Neuronal stem cell (in vitro differentiated cells): ENCODE data around the gene PIK3C2G.

ENCODE experiments used
- DNase-seq: peaks from one replicate; pipeline ENCODE4 v3.0.0-alpha.2; 2013; ENCODE audit warnings: low spot score
- H2AFZ ChIP-seq: one replicate; pipeline ENCODE4 v1.6.1; 2013; ENCODE audit warnings: mild to moderate bottlenecking, low read length, inconsistent platforms
- H2AK5ac ChIP-seq: 2 replicates; pipeline ENCODE4 v1.6.1; 2013; ENCODE audit warnings: low read depth, mild to moderate bottlenecking, inconsistent platforms, low read length, moderate library complexity, mixed read lengths
- H2BK120ac ChIP-seq: 2 replicates; pipeline ENCODE4 v1.6.1; 2013; ENCODE audit warnings: low read depth, mild to moderate bottlenecking, inconsistent platforms, low read length, moderate library complexity, mixed read lengths
- H2BK12ac ChIP-seq: one replicate; pipeline ENCODE4 v1.6.1; 2013; ENCODE audit warnings: low read length, inconsistent platforms
- H2BK15ac ChIP-seq: 2 replicates; pipeline ENCODE4 v1.6.1; 2013; ENCODE audit warnings: mild to moderate bottlenecking, low read length, inconsistent platforms, mixed read lengths
- H2BK5ac ChIP-seq: one replicate; pipeline ENCODE4 v1.6.1; 2013; ENCODE audit warnings: inconsistent platforms, mild to moderate bottlenecking, low read length, moderate library complexity
- H3K14ac ChIP-seq: one replicate; pipeline ENCODE4 v1.6.1; 2013; ENCODE audit warnings: low read length, inconsistent platforms
- H3K18ac ChIP-seq: 2 replicates; pipeline ENCODE4 v1.6.1; 2013; ENCODE audit warnings: low read length, inconsistent platforms
- H3K23ac ChIP-seq: 2 replicates; pipeline ENCODE4 v1.6.1; 2013; ENCODE audit warnings: low read depth, mild to moderate bottlenecking, mixed read lengths, low read length, inconsistent platforms; ENCODE audit not compliant: poor library complexity
- H3K27ac ChIP-seq: replicated peaks from 3 replicates; pipeline ENCODE4 v1.5.1; 2013; ENCODE audit warnings: low read length, inconsistent platforms
- H3K27me3 ChIP-seq, 3 experiments: 2 replicates each; pipeline ENCODE4 v1.6.1; 2013; ENCODE audit warnings: low read length in 3 of 3, mild to moderate bottlenecking in 2 of 3, inconsistent platforms in 1 of 3, low read depth in 1 of 3, mixed read lengths in 1 of 3, moderate library complexity in 1 of 3; ENCODE audit not compliant: control insufficient read depth in 3 of 3, insufficient read depth in 3 of 3
- H3K36me3 ChIP-seq, 2 donors: replicated peaks in 1 of 2; 2 replicates each; pipeline ENCODE4 v1.6.1; 2013; ENCODE audit warnings: low read length in 2 of 2; ENCODE audit not compliant: control insufficient read depth in 2 of 2, insufficient read depth in 2 of 2
- H3K4ac ChIP-seq: 2 replicates; pipeline ENCODE4 v1.6.1; 2013; ENCODE audit warnings: inconsistent platforms, mild to moderate bottlenecking, low read length, moderate library complexity
- H3K4me1 ChIP-seq, 2 donors: 1 replicate in 1 of 2; 2 replicates in 1 of 2; pipeline ENCODE4 v1.6.1; 2013; ENCODE audit warnings: low read length in 2 of 2, low read depth in 1 of 2; ENCODE audit not compliant: control insufficient read depth in 2 of 2, insufficient read depth in 1 of 2
- H3K4me2 ChIP-seq: one replicate; pipeline ENCODE4 v1.6.1; 2013; ENCODE audit warnings: mild to moderate bottlenecking, low read length, inconsistent platforms; ENCODE audit not compliant: insufficient read depth, poor library complexity, severe bottlenecking
- H3K4me3 ChIP-seq, 2 donors: 2 replicates each; pipeline ENCODE4 v1.5.1; 2013; ENCODE audit warnings: low read length in 2 of 2, mild to moderate bottlenecking in 2 of 2, inconsistent platforms in 1 of 2, moderate library complexity in 1 of 2
- H3K79me1 ChIP-seq: one replicate; pipeline ENCODE4 v1.6.1; 2013; ENCODE audit warnings: low read depth, mild to moderate bottlenecking, inconsistent platforms, low read length, moderate library complexity
- H3K9ac ChIP-seq: one replicate; pipeline ENCODE4 v1.6.1; 2013; ENCODE audit warnings: mild to moderate bottlenecking, low read depth, low read length, inconsistent platforms; ENCODE audit not compliant: poor library complexity
- H3K9me3 ChIP-seq, 2 donors: replicated peaks in 1 of 2; 2 replicates each; pipeline versions ENCODE3 to v1.6.1; 2013; ENCODE audit warnings: low read length in 2 of 2, mild to moderate bottlenecking in 2 of 2, inconsistent platforms in 1 of 2, low read depth in 1 of 2, mixed read lengths in 1 of 2, moderate library complexity in 1 of 2; ENCODE audit not compliant: control insufficient read depth in 2 of 2, insufficient read depth in 1 of 2
- H4K8ac ChIP-seq: one replicate; pipeline ENCODE4 v1.6.1; 2013; ENCODE audit warnings: low read depth, mild to moderate bottlenecking, inconsistent platforms, low read length, moderate library complexity
- H4K91ac ChIP-seq: one replicate; pipeline ENCODE4 v1.6.1; 2013; ENCODE audit warnings: low read length, low read depth, mild to moderate bottlenecking, inconsistent platforms; ENCODE audit not compliant: poor library complexity
- WGBS, 2 donors: extraction: QIAGEN DNeasy Blood & Tissue Kit; methylation state at CpG; one replicate each; pipeline ENCODE4 v1.1.7; 2013; ENCODE audit warnings: missing lambda C conversion rate in 2 of 2, mixed read lengths in 1 of 2; ENCODE audit not compliant: insufficient read length in 2 of 2, insufficient replicate concordance in 1 of 2; ENCODE audit errors: extremely low coverage in 2 of 2; 5-methylcytosine and 5-hydroxymethylcytosine counted together

Gene PIK3C2G

DNA sequence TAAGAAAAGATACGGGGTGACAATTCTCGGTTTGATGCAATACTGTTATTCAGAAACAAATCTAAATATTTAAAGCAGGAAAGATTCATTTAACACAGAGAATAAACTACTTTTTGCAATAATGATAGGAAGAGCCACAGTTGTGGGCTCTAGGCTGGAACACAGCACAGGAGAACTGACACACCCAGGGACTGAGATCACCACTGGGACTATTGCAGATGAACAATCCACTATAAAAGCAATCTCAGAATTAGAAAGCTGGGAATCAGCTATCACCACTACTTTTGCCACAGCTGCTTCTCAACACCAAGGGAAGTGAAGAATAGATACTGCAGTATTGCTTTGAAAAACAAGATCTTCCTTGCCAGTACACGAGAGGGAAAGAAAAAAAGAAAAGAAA lies 4.1 kb upstream of the PIK3C2G start:
- no peak overlapping the region for H3K27ac ChIP-seq
- H4K91ac ChIP-seq: no peak overlapping the region
- no peak overlapping the region for H3K4me3 ChIP-seq
- H3K9ac ChIP-seq: no peak overlapping the region
- no peak overlapping the region for H2BK120ac ChIP-seq
- H2AK5ac ChIP-seq: no peak overlapping the region
- H3K4me1 ChIP-seq: no peaks in the 10 kb centered on the region
- DNase-seq: no peak
- H4K8ac ChIP-seq: no peak overlapping the region
- H2BK15ac ChIP-seq: no peak overlapping the region
- no peak overlapping the region for H3K18ac ChIP-seq
- H3K14ac ChIP-seq: no peak overlapping the region
- no CpG with 5 or more reads among the region's 3 CpGs for WGBS, 2 donors
- H2BK12ac ChIP-seq: no peak overlapping the region
- H3K9me3 ChIP-seq: no peaks in the 10 kb centered on the region
- H3K36me3 ChIP-seq: no peaks in the 10 kb centered on the region
- H3K4ac ChIP-seq: no peak overlapping the region
- H3K23ac ChIP-seq: no peak overlapping the region
- no peaks in the 10 kb centered on the region for H3K79me1 ChIP-seq
- H3K27me3 ChIP-seq: no peaks in the 10 kb centered on the region
- no peak overlapping the region for H2AFZ ChIP-seq
- H2BK5ac ChIP-seq: no peak overlapping the region
- no peak overlapping the region for H3K4me2 ChIP-seq

DNA sequence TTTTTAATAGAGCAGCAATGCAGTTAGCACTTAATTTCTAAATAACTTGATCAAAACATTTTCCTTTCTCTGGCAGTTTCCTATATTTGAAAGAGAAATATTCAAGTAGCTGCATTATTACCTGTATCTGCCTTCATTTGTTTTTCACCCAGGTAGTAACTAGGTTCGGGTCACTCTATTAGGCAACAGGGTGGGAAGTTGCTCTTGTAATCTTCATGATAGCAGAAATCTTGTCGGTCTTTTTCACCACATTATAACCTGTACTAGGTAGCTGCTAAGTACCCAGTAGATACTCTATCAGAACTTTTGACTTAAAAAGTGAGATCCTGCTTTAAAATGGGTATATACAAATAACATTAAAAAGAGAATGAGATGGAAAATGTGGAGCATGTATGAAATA lies 2.4 kb upstream of the PIK3C2G start:
- Histone ChIP-seq H3K4me2 (no peak overlapping the region), H3K27me3 (no peaks in the 10 kb centered on the region)
- WGBS, 2 donors: no CpG with 5 or more reads among the region's 2 CpGs

GRCh38 chr12:18259906-18260682 lies 1.2 kb upstream of the PIK3C2G start:
- H4K91ac ChIP-seq: no peak overlapping the region
- DNase-seq: no peak
- no peak overlapping the region for H2BK5ac ChIP-seq
- H3K4me2 ChIP-seq: no peak overlapping the region
- H3K79me1 ChIP-seq: no peaks in the 10 kb centered on the region
- no peaks in the 10 kb centered on the region for H3K4me1 ChIP-seq
- H2BK120ac ChIP-seq: no peak overlapping the region
- no peak overlapping the region for H3K4ac ChIP-seq
- no peak overlapping the region for H2AK5ac ChIP-seq
- H3K36me3 ChIP-seq: no peaks in the 10 kb centered on the region
- no peak overlapping the region for H2AFZ ChIP-seq
- no peak overlapping the region for H3K4me3 ChIP-seq
- H3K27ac ChIP-seq: no peak overlapping the region
- no peak overlapping the region for H3K9ac ChIP-seq
- H4K8ac ChIP-seq: no peak overlapping the region
- H2BK15ac ChIP-seq: no peak overlapping the region
- no peak overlapping the region for H3K18ac ChIP-seq
- H3K14ac ChIP-seq: no peak overlapping the region
- H3K23ac ChIP-seq: no peak overlapping the region
- no peaks in the 10 kb centered on the region for H3K27me3 ChIP-seq
- H3K9me3 ChIP-seq: no peaks in the 10 kb centered on the region
- no CpG with 5 or more reads among the region's 1 CpG for WGBS, 2 donors
- no peak overlapping the region for H2BK12ac ChIP-seq

More for the DNA sequence above, 2.4 kb upstream of the PIK3C2G start:
- Histone ChIP-seq H3K27ac (no peak overlapping the region), H2BK15ac (no peak overlapping the region), H4K8ac (no peak overlapping the region), H2BK5ac (no peak overlapping the region), H3K4me3 (no peak overlapping the region), H3K36me3 (no peaks in the 10 kb centered on the region), H3K4me1 (no peaks in the 10 kb centered on the region), H3K14ac (no peak overlapping the region), H4K91ac (no peak overlapping the region), H2AFZ (no peak overlapping the region), H3K18ac (no peak overlapping the region), H3K4ac (no peak overlapping the region), H3K23ac (no peak overlapping the region), H3K9ac (no peak overlapping the region), H2BK120ac (no peak overlapping the region), H2BK12ac (no peak overlapping the region), H3K9me3 (no peaks in the 10 kb centered on the region), H3K79me1 (no peaks in the 10 kb centered on the region), H2AK5ac (no peak overlapping the region)
- no peak for DNase-seq

DNA sequence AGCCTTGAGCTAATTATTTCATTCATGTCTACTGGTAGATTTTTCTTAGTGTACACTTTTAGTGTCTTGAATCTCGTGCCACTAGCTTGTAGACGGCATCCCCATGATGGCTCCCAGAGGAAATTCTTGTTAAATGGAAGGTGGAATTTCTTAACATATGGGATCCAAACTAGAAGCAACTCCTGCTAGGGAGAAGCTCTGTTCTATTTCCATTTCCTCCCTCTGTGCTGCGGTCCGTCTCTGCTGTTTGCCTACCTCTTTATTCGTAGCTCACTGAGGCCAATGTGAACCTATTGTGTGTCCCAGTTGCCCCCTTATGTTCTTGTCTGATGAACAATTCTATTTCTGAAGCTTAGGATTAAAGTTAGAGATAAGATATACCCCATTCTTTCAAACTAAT lies 588 bp downstream of the PIK3C2G start:
- Histone ChIP-seq H4K91ac (no peak overlapping the region), H2BK12ac (no peak overlapping the region), H3K27ac (no peak overlapping the region), H2AK5ac (no peak overlapping the region), H2BK120ac (no peak overlapping the region), H3K9me3 (no peaks in the 10 kb centered on the region), H3K27me3 (no peaks in the 10 kb centered on the region), H3K14ac (no peak overlapping the region), H3K79me1 (no peaks in the 10 kb centered on the region), H3K4ac (no peak overlapping the region), H2AFZ (peak overlapping the region; percentile 69), H2BK15ac (no peak overlapping the region), H2BK5ac (no peak overlapping the region), H3K4me2 (no peak overlapping the region), H4K8ac (no peak overlapping the region), H3K36me3 (no peaks in the 10 kb centered on the region), H3K4me3 (no peak overlapping the region), H3K18ac (no peak overlapping the region), H3K9ac (no peak overlapping the region), H3K4me1 (no peaks in the 10 kb centered on the region), H3K23ac (no peak overlapping the region)
- WGBS, 2 donors: no CpG with 5 or more reads among the region's 5 CpGs
- DNase-seq: no peak
